ENCODE data around the gene AKAP10. TPM values are rescaled to one million over a fixed set of nuclear protein-coding genes. Genes with fewer than 3 reads are reported as not detected.

The AKAP10 gene
- total RNA-seq, 1 donor from 2014 or later = 51.5 TPM

GRCh38 chr17:19877364-19877945, 100.2 kb downstream of the AKAP10 start:
- ChIA-PET POLR2A (no interaction called here), CTCF (no interaction called here)
- Mint-ChIP-seq H3K4me3 (no peak overlapping the region), H3K27me3 (peaks cover 27% of the 10 kb centered on the region), H3K27ac (no peak overlapping the region), H3K4me1 (peaks cover 11% of the 10 kb centered on the region), H3K9me3 (no peaks in the 10 kb centered on the region), H3K36me3 (ENCODE audit: low read depth) (no peaks in the 10 kb centered on the region)
- DNase-seq (no peak), ATAC-seq (ENCODE audit: low read depth) (no peak)
- no peak for TF ChIP-seq CTCF (IDR thresholded peaks at IDR 0.05)
- intact Hi-C loops (cut with micrococcal nuclease) = no loop called here

- H3K36me3 Mint-ChIP-seq (ENCODE audit: low read depth) = no peaks in the 10 kb centered on the region
- TF ChIP-seq CTCF (IDR thresholded peaks at IDR 0.05) = no peak
- intact Hi-C loops (cut with micrococcal nuclease) = no loop called here
- ChIA-PET CTCF (no interaction called here), POLR2A (no interaction called here)
- H3K9me3 Mint-ChIP-seq = no peaks in the 10 kb centered on the region
- peaks cover 11% of the 10 kb centered on the region for H3K4me1 Mint-ChIP-seq
- no peak for DNase-seq
- no peak overlapping the region for H3K27ac Mint-ChIP-seq
- no peak overlapping the region for H3K4me3 Mint-ChIP-seq
- peaks cover 27% of the 10 kb centered on the region for H3K27me3 Mint-ChIP-seq
- no peak for ATAC-seq (ENCODE audit: low read depth)
These were observed 101.0 kb downstream of the AKAP10 start for GRCh38 chr17:19876529-19877161.

DNA sequence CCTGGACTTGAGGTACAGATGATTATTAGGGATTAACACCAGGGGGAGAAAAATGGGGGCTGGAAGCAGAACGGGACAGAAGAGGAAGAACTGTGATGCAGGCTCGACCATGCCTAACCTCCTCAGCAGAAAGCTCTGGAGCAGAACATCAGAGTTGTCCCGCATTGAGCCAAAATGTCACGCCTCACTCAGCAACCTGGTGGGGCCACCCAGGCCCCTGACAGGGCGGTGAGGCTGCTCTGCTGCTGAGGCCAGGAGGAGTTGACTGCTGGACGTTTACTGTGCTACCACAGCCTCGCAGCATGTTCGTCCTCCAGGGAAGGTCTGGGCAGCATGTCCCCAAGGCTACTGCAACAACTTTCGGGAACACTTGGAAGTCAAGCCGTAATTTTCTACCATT, 103.4 kb downstream of the AKAP10 start:
- intact Hi-C loops (cut with micrococcal nuclease) = no loop called here
- ATAC-seq (ENCODE audit: low read depth) (no peak), DNase-seq (no peak)
- Mint-ChIP-seq H3K9me3 (no peaks in the 10 kb centered on the region), H3K4me1 (peaks cover 11% of the 10 kb centered on the region), H3K36me3 (ENCODE audit: low read depth) (no peaks in the 10 kb centered on the region), H3K27ac (no peak overlapping the region), H3K27me3 (peaks cover 21% of the 10 kb centered on the region), H3K4me3 (no peak overlapping the region)
- ChIA-PET CTCF (no interaction called here), POLR2A (no interaction called here)
- TF ChIP-seq CTCF (IDR thresholded peaks at IDR 0.05) = no peak

DNA sequence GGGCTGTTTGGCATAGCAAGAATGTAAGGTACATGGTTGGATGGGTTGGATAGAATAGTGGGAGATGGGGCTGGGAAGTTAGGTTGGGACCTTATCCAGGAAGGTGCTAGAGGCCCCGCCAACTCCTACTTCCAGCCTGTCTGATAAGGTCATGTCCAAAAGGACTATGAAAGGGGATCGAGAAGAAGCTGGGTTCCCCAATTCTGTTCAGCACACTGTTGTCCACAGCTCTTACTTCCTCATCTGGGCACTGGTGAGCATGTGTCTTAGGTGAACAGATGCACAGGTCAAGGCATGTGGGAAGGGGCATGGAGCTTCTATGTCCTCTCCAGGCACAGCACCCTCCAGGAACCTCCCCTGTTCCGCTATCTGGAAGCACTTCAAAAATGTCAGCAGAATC, 104.3 kb downstream of the AKAP10 start:
- Mint-ChIP-seq H3K4me1 (peaks cover 11% of the 10 kb centered on the region), H3K4me3 (no peak overlapping the region), H3K27ac (no peak overlapping the region), H3K36me3 (ENCODE audit: low read depth) (no peaks in the 10 kb centered on the region), H3K27me3 (peaks cover 18% of the 10 kb centered on the region), H3K9me3 (no peaks in the 10 kb centered on the region)
- DNase-seq (no peak), ATAC-seq (ENCODE audit: low read depth) (no peak)
- TF ChIP-seq CTCF (IDR thresholded peaks at IDR 0.05) = no peak
- intact Hi-C loops (cut with micrococcal nuclease) = no loop called here
- CTCF ChIA-PET = no interaction called here
- POLR2A ChIA-PET = no interaction called here

- peaks cover 3% of the 10 kb centered on the region for H3K27me3 Mint-ChIP-seq
- H3K4me1 Mint-ChIP-seq = peaks cover 5% of the 10 kb centered on the region
- ChIA-PET POLR2A (interaction anchor here (0.6 kb wide), 1 partner anchor 1228 kb away, joined by 3 read pairs; no protein-coding TSS in a partner anchor), CTCF (no interaction called here)
- H3K27ac Mint-ChIP-seq = no peak overlapping the region
- peak overlapping the region; percentile 60 for H3K4me3 Mint-ChIP-seq
- intact Hi-C loops (cut with micrococcal nuclease) = no loop called here
- ATAC-seq (ENCODE audit: low read depth) = no peak
- no peak for TF ChIP-seq CTCF (IDR thresholded peaks at IDR 0.05)
- H3K36me3 Mint-ChIP-seq (ENCODE audit: low read depth) = no peaks in the 10 kb centered on the region
- no peak for DNase-seq
- no peaks in the 10 kb centered on the region for H3K9me3 Mint-ChIP-seq
These were observed 109.6 kb downstream of the AKAP10 start for GRCh38 chr17:19868079-19868395.
